Measurements from ENCODE around the gene RLN3.
"Not testable (repeated sequence)": the region's sequence is repeated elsewhere in the genome, so short reads cannot be mapped to it uniquely, and the experiment has no call there.

RLN3 gene

DNA sequence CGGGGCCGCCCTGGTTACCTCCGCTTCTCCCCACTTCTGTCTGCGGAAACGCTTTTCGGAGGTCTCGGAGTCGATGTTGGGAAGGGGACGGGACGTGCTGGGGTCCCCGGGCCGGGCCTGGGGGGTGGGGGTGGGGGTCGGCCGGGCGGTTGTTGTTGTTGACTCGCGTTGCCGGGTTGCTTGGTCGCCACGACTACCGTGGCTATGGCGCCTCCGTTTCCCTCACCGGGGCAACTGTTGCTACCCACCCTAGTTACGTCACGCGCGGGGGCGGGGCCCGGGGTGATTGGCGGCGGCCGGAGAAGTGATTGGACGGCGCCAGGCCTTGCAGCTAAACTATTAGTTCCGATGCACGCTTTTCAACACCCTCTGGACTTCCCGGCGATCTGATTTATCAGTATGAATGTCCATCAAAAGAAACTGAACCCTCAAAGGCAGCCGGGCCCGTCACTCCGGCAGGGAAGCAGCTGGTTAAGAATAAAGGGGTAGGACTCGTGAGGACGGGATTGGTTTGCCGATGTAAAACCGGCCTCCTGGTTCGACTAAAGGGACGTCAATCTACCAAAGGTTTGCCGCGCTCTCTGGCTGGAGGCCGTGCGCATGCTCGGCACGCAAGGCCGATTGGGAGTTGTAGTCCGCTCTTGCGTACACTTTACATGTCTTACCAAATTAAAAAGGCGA lies 21.7 kb upstream of the RLN3 start, which contains the start of gene RFX1:
RFX1 (minus strand) TSS at position 236 of the 681 bp plus-strand sequence. CDS start 12,477 bp downstream, outside the sequence.
- peak within 1 kb of the TSS; percentile 70 for H3K4me3 ChIP-seq (ENCODE audit: low read depth, low read length)
- peak; percentile 99 for DNase-seq (ENCODE audit: low read depth)
- no peak for TF ChIP-seq MYC (IDR thresholded peaks at IDR 0.05; ENCODE audit: low read depth, low read length)
- no peak for TF ChIP-seq MAX (IDR thresholded peaks at IDR 0.05; ENCODE audit: low read depth, low read length)
- TF ChIP-seq POLR2A (IDR thresholded peaks at IDR 0.05; ENCODE audit: extremely low read depth, insufficient read length) = no peak
- TF ChIP-seq, protein P1, sequence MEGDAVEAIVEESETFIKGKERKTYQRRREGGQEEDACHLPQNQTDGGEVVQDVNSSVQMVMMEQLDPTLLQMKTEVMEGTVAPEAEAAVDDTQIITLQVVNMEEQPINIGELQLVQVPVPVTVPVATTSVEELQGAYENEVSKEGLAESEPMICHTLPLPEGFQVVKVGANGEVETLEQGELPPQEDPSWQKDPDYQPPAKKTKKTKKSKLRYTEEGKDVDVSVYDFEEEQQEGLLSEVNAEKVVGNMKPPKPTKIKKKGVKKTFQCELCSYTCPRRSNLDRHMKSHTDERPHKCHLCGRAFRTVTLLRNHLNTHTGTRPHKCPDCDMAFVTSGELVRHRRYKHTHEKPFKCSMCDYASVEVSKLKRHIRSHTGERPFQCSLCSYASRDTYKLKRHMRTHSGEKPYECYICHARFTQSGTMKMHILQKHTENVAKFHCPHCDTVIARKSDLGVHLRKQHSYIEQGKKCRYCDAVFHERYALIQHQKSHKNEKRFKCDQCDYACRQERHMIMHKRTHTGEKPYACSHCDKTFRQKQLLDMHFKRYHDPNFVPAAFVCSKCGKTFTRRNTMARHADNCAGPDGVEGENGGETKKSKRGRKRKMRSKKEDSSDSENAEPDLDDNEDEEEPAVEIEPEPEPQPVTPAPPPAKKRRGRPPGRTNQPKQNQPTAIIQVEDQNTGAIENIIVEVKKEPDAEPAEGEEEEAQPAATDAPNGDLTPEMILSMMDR (IDR thresholded peaks at IDR 0.05; ENCODE audit: low read depth, low read length) = no peak

DNA sequence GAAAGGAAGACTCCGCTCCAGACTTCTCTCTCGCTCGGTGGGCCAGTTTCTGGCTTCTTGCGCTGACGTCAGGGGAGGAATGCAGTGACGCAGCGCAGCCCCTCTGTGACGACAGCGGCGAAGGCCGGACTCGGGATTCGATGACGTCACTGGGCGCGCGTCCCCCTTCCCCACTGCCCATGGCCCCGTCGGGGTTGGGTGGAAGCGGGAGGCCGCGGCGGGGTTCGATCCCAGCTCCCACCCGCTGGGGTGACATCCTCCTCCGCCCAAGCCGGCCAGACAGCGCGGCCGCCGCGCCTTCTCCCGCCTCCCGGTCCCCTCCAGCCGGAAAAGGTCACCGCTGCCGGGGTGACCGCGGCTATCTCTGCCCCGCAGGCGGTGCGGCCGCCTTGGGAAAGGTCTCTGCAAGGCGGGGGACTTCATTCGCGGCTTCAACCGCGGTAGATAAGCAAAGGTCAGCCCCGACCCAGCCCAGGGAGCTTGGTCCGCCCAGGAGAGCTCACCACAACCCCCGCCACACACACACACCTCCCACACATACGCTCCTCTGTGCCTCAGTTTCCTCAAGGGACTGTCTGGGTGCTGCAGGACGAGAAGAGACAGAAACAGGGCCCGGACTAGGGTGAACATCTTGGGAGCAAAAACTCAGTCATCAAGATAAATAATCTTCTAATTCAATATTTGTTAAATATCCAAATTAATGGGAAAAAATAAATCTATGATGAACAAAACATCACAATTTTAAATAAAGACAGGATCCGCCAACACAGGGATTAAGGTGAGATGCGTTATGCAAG lies 21.0 kb upstream of the RLN3 start:
- no peak for DNase-seq (ENCODE audit: low read depth)
- peak overlapping the region; percentile 70 for H3K4me3 ChIP-seq (ENCODE audit: low read depth, low read length)
- TF ChIP-seq, protein P1 (IDR thresholded peaks at IDR 0.05; ENCODE audit: low read depth, low read length) = no peak
- peak; percentile 69 for TF ChIP-seq POLR2A (IDR thresholded peaks at IDR 0.05; ENCODE audit: extremely low read depth, insufficient read length)
- peak; percentile 74 for TF ChIP-seq MYC (IDR thresholded peaks at IDR 0.05; ENCODE audit: low read depth, low read length)
- peak; percentile 45; the same call in 1 of the 2 replicates for TF ChIP-seq MAX (IDR thresholded peaks at IDR 0.05; ENCODE audit: low read depth, low read length)

- H3K4me3 ChIP-seq (ENCODE audit: low read depth, low read length) = no peak overlapping the region
- no peak for DNase-seq (ENCODE audit: low read depth)
- TF ChIP-seq, protein P1 (IDR thresholded peaks at IDR 0.05; ENCODE audit: low read depth, low read length) = no peak
- no peak for TF ChIP-seq MAX (IDR thresholded peaks at IDR 0.05; ENCODE audit: low read depth, low read length)
- no peak for TF ChIP-seq POLR2A (IDR thresholded peaks at IDR 0.05; ENCODE audit: extremely low read depth, insufficient read length)
- TF ChIP-seq MYC (IDR thresholded peaks at IDR 0.05; ENCODE audit: low read depth, low read length) = no peak
Observed at GRCh38 chr19:14012378-14012915, 15.5 kb upstream of the RLN3 start.

- DNase-seq (ENCODE audit: low read depth) = no peak
- no peak overlapping the region for H3K4me3 ChIP-seq (ENCODE audit: low read depth, low read length)
Observed at GRCh38 chr19:14015524-14016035, 12.4 kb upstream of the RLN3 start.

DNA sequence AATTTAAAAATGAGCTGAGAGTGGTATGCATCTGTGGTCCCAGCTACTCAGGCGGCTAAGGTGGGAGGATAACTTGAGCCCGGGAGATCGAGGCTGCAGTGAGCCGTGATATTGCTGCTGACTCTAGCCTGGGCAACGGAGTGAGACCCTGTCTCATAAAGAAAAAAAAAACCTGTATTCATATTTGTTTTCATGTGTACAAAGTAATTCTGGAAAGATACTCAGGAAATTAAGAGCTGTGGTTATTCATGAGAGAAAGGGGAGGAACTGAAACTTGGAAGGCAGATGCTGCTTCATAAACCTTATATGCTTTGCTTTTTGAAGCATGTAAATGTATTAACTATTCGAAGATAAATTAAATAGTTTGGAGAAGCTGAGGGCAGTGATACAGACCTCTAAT lies 8.8 kb upstream of the RLN3 start:
- no peak for TF ChIP-seq MYC (IDR thresholded peaks at IDR 0.05; ENCODE audit: low read depth, low read length)
- TF ChIP-seq, protein P1 (IDR thresholded peaks at IDR 0.05; ENCODE audit: low read depth, low read length) = no peak
- TF ChIP-seq MAX (IDR thresholded peaks at IDR 0.05; ENCODE audit: low read depth, low read length) = no peak
- no peak for TF ChIP-seq POLR2A (IDR thresholded peaks at IDR 0.05; ENCODE audit: extremely low read depth, insufficient read length)
- H3K4me3 ChIP-seq (ENCODE audit: low read depth, low read length) = no peak overlapping the region
- no peak for DNase-seq (ENCODE audit: low read depth)

More at GRCh38 chr19:14015524-14016035, 12.4 kb upstream of the RLN3 start:
- TF ChIP-seq, protein P1 (IDR thresholded peaks at IDR 0.05; ENCODE audit: low read depth, low read length) = no peak
- no peak for TF ChIP-seq MYC (IDR thresholded peaks at IDR 0.05; ENCODE audit: low read depth, low read length)
- no peak for TF ChIP-seq MAX (IDR thresholded peaks at IDR 0.05; ENCODE audit: low read depth, low read length)
- TF ChIP-seq POLR2A (IDR thresholded peaks at IDR 0.05; ENCODE audit: extremely low read depth, insufficient read length) = no peak

GRCh38 chr19:14019739-14020138 lies 8.2 kb upstream of the RLN3 start:
- DNase-seq (ENCODE audit: low read depth); H3K4me3 ChIP-seq (ENCODE audit: low read depth, low read length): not testable (repeated sequence)

Data from NB4 (cell line).